Hepatocyte (in vitro differentiated cells): ENCODE measurements around the gene DSCAM. TPM values are rescaled to one million over a fixed set of nuclear protein-coding genes. Genes with fewer than 3 reads are reported as not detected.

Experiments
- DNase-seq: peaks from one replicate; pipeline ENCODE4 v3.0.0-alpha.2; 2016; ENCODE audit warnings: low spot score
- H2AFZ ChIP-seq: fragments of 200-600 bp; sonication (generic); 2 replicates; pipeline ENCODE4 v1.6.0; 2016; ENCODE audit warnings: antibody characterized with exemption, mild to moderate bottlenecking
- H3K27ac ChIP-seq: fragments of 200-600 bp; sonication (generic); 2 replicates; pipeline ENCODE4 v1.5.1; 2016; ENCODE audit warnings: mild to moderate bottlenecking
- H3K27me3 ChIP-seq: fragments of 200-600 bp; sonication (generic); 2 replicates; pipeline ENCODE4 v1.6.1; 2016
- H3K36me3 ChIP-seq: fragments of 200-600 bp; sonication (generic); replicated peaks from 2 replicates; pipeline ENCODE4 v1.5.1; 2016; ENCODE audit warnings: low read depth; ENCODE audit not compliant: insufficient read depth
- H3K4me1 ChIP-seq: fragments of 200-600 bp; sonication (generic); 2 replicates; pipeline ENCODE4 v1.5.1; 2016; ENCODE audit warnings: mild to moderate bottlenecking, moderate library complexity; ENCODE audit not compliant: insufficient read depth
- H3K4me2 ChIP-seq: fragments of 200-600 bp; sonication (generic); 2 replicates; pipeline ENCODE4 v1.6.0; 2016
- H3K4me3 ChIP-seq: fragments of 200-600 bp; sonication (generic); 2 replicates; pipeline ENCODE4 v1.5.1; 2016; ENCODE audit warnings: mild to moderate bottlenecking
- H3K79me2 ChIP-seq: fragments of 200-600 bp; sonication (generic); 2 replicates; pipeline ENCODE4 v1.6.0; 2017; ENCODE audit warnings: mild to moderate bottlenecking
- H3K9me2 ChIP-seq: fragments of 200-600 bp; sonication (generic); replicated peaks from 2 replicates; pipeline ENCODE4 v1.6.0; 2017; ENCODE audit warnings: mild to moderate bottlenecking; ENCODE audit not compliant: insufficient read depth
- H3K9me3 ChIP-seq: fragments of 200-600 bp; sonication (generic); 2 replicates; pipeline ENCODE4 v1.5.1; 2016; ENCODE audit warnings: low read depth, mild to moderate bottlenecking
- H4K20me1 ChIP-seq: fragments of 200-600 bp; sonication (generic); 2 replicates; pipeline ENCODE4 v1.6.0; 2016; ENCODE audit warnings: mild to moderate bottlenecking; ENCODE audit not compliant: insufficient read depth, poor library complexity, severe bottlenecking
- CTCF ChIP-seq: fragments of 200-600 bp; sonication (generic); IDR thresholded peaks from 2 replicates; pipeline ENCODE4 v1.5.1; 2016; ENCODE audit warnings: antibody characterized with exemption, mild to moderate bottlenecking; ENCODE audit not compliant: poor library complexity
- EZH2 ChIP-seq: fragments of 200-600 bp; sonication (generic); IDR thresholded peaks from 2 replicates; pipeline ENCODE4 v1.6.1; 2016; ENCODE audit warnings: antibody characterized with exemption, mild to moderate bottlenecking, borderline replicate concordance
- EZH2phosphoT487 ChIP-seq: fragments of 200-600 bp; sonication (generic); IDR thresholded peaks from one replicate; pipeline ENCODE4 v1.6.1; 2018; ENCODE audit warnings: antibody characterized with exemption, mild to moderate bottlenecking, low read depth, moderate library complexity; ENCODE audit not compliant: unreplicated experiment, severe bottlenecking
- WGBS: methylation state at CpG from one replicate; pipeline ENCODE4 v1.1.6; 2016; ENCODE audit warnings: low lambda C conversion rate; ENCODE audit errors: missing lambda C conversion rate; 5-methylcytosine and 5-hydroxymethylcytosine counted together
- polyA plus RNA-seq: library from polyadenylated mRNA; unstranded; fragments of >200 nt; fragmentation: Nextera tagmentation; extraction: Ambion mirVana; gene quantifications from 2 replicates; pipeline ENCODE4 v1.2.1, GENCODE V29; 2016
- total RNA-seq: library from RNA; depleted of rRNA; stranded (reverse); fragments of >200 nt; gene quantifications from 2 replicates; pipeline ENCODE4 v1.2.3, GENCODE V29; 2014

Gene DSCAM
- total and polyA plus RNA-seq, 2 experiments from 2014 or later = 0.33 TPM; not detected in 1

- H3K4me3 ChIP-seq = no peak overlapping the region
- H3K9me3 ChIP-seq = no peaks in the 10 kb centered on the region
- 74% methylated on average over 6 of the region's 6 CpGs for WGBS
- TF ChIP-seq EZH2 = no peak
- no peak for TF ChIP-seq CTCF
- no peak for TF ChIP-seq EZH2phosphoT487
- no peak for DNase-seq
- H4K20me1 ChIP-seq = no peaks in the 10 kb centered on the region
- no peaks in the 10 kb centered on the region for H3K4me1 ChIP-seq
- no peak overlapping the region for H2AFZ ChIP-seq
- H3K27me3 ChIP-seq = no peaks in the 10 kb centered on the region
- no peaks in the 10 kb centered on the region for H3K9me2 ChIP-seq
- no peak overlapping the region for H3K27ac ChIP-seq
- H3K79me2 ChIP-seq = no peaks in the 10 kb centered on the region
- H3K36me3 ChIP-seq = no peaks in the 10 kb centered on the region
- no peak overlapping the region for H3K4me2 ChIP-seq
These were observed 866.6 kb downstream of the DSCAM start for GRCh38 chr21:39980241-39980820.

- H3K4me2 ChIP-seq = no peak overlapping the region
- no peak overlapping the region for H2AFZ ChIP-seq
- H3K79me2 ChIP-seq = no peaks in the 10 kb centered on the region
- H3K9me3 ChIP-seq = no peaks in the 10 kb centered on the region
- H3K27ac ChIP-seq = no peak overlapping the region
- no peaks in the 10 kb centered on the region for H3K36me3 ChIP-seq
- no peaks in the 10 kb centered on the region for H4K20me1 ChIP-seq
- H3K9me2 ChIP-seq = no peaks in the 10 kb centered on the region
- WGBS = 93% methylated on average over 7 of the region's 8 CpGs
- no peaks in the 10 kb centered on the region for H3K27me3 ChIP-seq
- no peak overlapping the region for H3K4me3 ChIP-seq
- DNase-seq = no peak
- no peaks in the 10 kb centered on the region for H3K4me1 ChIP-seq
- no peak for TF ChIP-seq EZH2phosphoT487
- TF ChIP-seq CTCF = no peak
- no peak for TF ChIP-seq EZH2
These were observed 867.6 kb downstream of the DSCAM start for GRCh38 chr21:39979321-39979720.

GRCh38 chr21:39976800-39977199 lies 870.2 kb downstream of the DSCAM start:
- Histone ChIP-seq H2AFZ (no peak overlapping the region), H3K27ac (no peak overlapping the region), H3K4me1 (peaks cover 10% of the 10 kb centered on the region), H3K27me3 (no peaks in the 10 kb centered on the region), H3K4me3 (no peak overlapping the region), H3K36me3 (no peaks in the 10 kb centered on the region), H3K9me2 (no peaks in the 10 kb centered on the region), H4K20me1 (no peaks in the 10 kb centered on the region), H3K9me3 (no peaks in the 10 kb centered on the region), H3K4me2 (no peak overlapping the region), H3K79me2 (no peaks in the 10 kb centered on the region)
- TF ChIP-seq EZH2phosphoT487 (no peak), CTCF (no peak), EZH2 (no peak)
- 69% methylated on average over 5 of the region's 5 CpGs for WGBS
- no peak for DNase-seq
